H1 (cell line): ENCODE data around the gene TBC1D22A. TPM values are rescaled to one million over a fixed set of nuclear protein-coding genes. Genes with fewer than 3 reads are reported as not detected.

Source experiments
- CREB1 ChIP-seq: IDR thresholded peaks from 2 replicates; pipeline ENCODE4 v1.6.1; 2012; ENCODE audit warnings: inconsistent platforms
- JUN ChIP-seq: IDR thresholded peaks from 2 replicates; pipeline ENCODE4 v1.6.1; 2011; ENCODE audit warnings: low read depth, mild to moderate bottlenecking, improper control_type of control experiment, low read length
- KDM4A ChIP-seq: IDR thresholded peaks from one replicate; pipeline ENCODE4 v1.7.1; 2012; ENCODE audit warnings: low read depth, mild to moderate bottlenecking, moderate library complexity, low read length, inconsistent platforms; ENCODE audit not compliant: severe bottlenecking
- KDM5A ChIP-seq: fragments of 200-600 bp; IDR thresholded peaks from 2 replicates; pipeline ENCODE4 v1.7.1; 2012; ENCODE audit warnings: mild to moderate bottlenecking, low read length, inconsistent platforms, mixed read lengths
- MAFK ChIP-seq: IDR thresholded peaks from 2 replicates; pipeline ENCODE4 v1.6.1; 2012; ENCODE audit warnings: low read depth, mild to moderate bottlenecking, improper control_type of control experiment, low read length
- POLR2A ChIP-seq, 2 experiments: IDR thresholded peaks; 1 replicate in 1 of 2; 2 replicates in 1 of 2; pipeline ENCODE4 v1.6.1; 2011; ENCODE audit warnings: low read depth in 2 of 2, low read length in 2 of 2, mild to moderate bottlenecking in 2 of 2; ENCODE audit errors: control extremely low read depth in 1 of 2
- RAD21 ChIP-seq, 2 experiments: IDR thresholded peaks in 1 of 2; conservative IDR thresholded peaks in 1 of 2; 2 replicates each; pipeline ENCODE4 v1.6.1; 2011; ENCODE audit warnings: low read depth in 2 of 2, low read length in 2 of 2, improper control_type of control experiment in 1 of 2, inconsistent platforms in 1 of 2, mild to moderate bottlenecking in 1 of 2, moderate library complexity in 1 of 2
- SIRT6 ChIP-seq: IDR thresholded peaks from one replicate; pipeline ENCODE4 v1.7.1; 2012; ENCODE audit warnings: low read length, inconsistent platforms
- SIX5 ChIP-seq: IDR thresholded peaks from 2 replicates; pipeline ENCODE4 v1.6.1; 2011; ENCODE audit warnings: mild to moderate bottlenecking, low read depth, low read length
- SP2 ChIP-seq: IDR thresholded peaks from 2 replicates; pipeline ENCODE4 v1.6.1; 2012; ENCODE audit warnings: mild to moderate bottlenecking, low read length, inconsistent platforms
- SRF ChIP-seq: IDR thresholded peaks from 2 replicates; pipeline ENCODE4 v1.6.1; 2011; ENCODE audit warnings: mild to moderate bottlenecking, low read depth, low read length, moderate library complexity
- TAF7 ChIP-seq: optimal IDR thresholded peaks from 2 replicates; pipeline ENCODE3; 2011; ENCODE audit warnings: low read depth, mild to moderate bottlenecking, inconsistent platforms, low read length, moderate library complexity, borderline replicate concordance
- TBP ChIP-seq: IDR thresholded peaks from 2 replicates; pipeline ENCODE4 v1.6.1; 2011; ENCODE audit warnings: low read depth, low read length, improper control_type of control experiment
- polyA plus RNA-seq, 7 experiments: library from polyadenylated mRNA; depleted of rRNA in 3 of 7; stranded (reverse) in 5 of 7; unstranded in 2 of 7; fragments of >200 nt in 5 of 7; fragments of 200-250 nt in 2 of 7; gene quantifications; 1 replicate in 5 of 7; 2 replicates in 1 of 7; 4 replicates in 1 of 7; pipeline versions ENCODE4 v1.2.1 to v1.2.3, GENCODE V29; 2011 to 2013; ENCODE audit warnings: missing spikeins in 2 of 7, mixed read lengths in 2 of 7
- total RNA-seq: library from RNA; stranded (reverse); fragmentation: NEBNext Ultra II Directional; extraction: Animal tissue kit (Norgen Biotek cat#: 25700); gene quantifications from 2 replicates; pipeline ENCODE4 v1.2.1, GENCODE V29; 2021
- TF ChIP-seq, protein P1 (sequence below): fragments of 300-600 bp; sonication (generic); IDR thresholded peaks from 2 replicates; pipeline ENCODE4 v1.7.1; 2012; ENCODE audit warnings: low read length, moderate library complexity, mild to moderate bottlenecking, inconsistent platforms; ENCODE audit not compliant: insufficient replicate concordance

TBC1D22A gene
- total and polyA plus RNA-seq, 2 of the 8 experiments (the other 6 are each of a cell fraction or from before 2014, with no cell fraction given): 11.9 to 18.4 TPM

DNA sequence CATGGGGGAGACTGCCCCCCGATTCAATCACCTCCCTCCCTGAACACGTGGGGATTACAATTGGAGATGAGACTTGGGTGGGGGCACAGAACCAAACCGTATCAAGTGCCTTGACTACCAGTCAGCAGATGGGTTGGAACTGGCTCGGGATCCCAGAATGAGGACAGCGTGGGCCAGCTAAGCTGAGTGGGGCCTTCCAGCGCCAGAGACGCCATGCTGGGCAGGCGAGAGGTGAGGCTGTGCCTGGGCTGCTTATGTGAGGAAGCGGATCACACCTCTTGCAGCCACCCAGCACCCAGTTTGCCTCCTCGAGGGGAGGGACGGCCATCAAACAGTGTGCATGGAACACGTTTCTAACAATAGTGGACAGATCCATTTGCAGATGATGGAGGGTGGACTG lies 195.1 kb downstream of the TBC1D22A start (continued):
- TF ChIP-seq, protein P1, sequence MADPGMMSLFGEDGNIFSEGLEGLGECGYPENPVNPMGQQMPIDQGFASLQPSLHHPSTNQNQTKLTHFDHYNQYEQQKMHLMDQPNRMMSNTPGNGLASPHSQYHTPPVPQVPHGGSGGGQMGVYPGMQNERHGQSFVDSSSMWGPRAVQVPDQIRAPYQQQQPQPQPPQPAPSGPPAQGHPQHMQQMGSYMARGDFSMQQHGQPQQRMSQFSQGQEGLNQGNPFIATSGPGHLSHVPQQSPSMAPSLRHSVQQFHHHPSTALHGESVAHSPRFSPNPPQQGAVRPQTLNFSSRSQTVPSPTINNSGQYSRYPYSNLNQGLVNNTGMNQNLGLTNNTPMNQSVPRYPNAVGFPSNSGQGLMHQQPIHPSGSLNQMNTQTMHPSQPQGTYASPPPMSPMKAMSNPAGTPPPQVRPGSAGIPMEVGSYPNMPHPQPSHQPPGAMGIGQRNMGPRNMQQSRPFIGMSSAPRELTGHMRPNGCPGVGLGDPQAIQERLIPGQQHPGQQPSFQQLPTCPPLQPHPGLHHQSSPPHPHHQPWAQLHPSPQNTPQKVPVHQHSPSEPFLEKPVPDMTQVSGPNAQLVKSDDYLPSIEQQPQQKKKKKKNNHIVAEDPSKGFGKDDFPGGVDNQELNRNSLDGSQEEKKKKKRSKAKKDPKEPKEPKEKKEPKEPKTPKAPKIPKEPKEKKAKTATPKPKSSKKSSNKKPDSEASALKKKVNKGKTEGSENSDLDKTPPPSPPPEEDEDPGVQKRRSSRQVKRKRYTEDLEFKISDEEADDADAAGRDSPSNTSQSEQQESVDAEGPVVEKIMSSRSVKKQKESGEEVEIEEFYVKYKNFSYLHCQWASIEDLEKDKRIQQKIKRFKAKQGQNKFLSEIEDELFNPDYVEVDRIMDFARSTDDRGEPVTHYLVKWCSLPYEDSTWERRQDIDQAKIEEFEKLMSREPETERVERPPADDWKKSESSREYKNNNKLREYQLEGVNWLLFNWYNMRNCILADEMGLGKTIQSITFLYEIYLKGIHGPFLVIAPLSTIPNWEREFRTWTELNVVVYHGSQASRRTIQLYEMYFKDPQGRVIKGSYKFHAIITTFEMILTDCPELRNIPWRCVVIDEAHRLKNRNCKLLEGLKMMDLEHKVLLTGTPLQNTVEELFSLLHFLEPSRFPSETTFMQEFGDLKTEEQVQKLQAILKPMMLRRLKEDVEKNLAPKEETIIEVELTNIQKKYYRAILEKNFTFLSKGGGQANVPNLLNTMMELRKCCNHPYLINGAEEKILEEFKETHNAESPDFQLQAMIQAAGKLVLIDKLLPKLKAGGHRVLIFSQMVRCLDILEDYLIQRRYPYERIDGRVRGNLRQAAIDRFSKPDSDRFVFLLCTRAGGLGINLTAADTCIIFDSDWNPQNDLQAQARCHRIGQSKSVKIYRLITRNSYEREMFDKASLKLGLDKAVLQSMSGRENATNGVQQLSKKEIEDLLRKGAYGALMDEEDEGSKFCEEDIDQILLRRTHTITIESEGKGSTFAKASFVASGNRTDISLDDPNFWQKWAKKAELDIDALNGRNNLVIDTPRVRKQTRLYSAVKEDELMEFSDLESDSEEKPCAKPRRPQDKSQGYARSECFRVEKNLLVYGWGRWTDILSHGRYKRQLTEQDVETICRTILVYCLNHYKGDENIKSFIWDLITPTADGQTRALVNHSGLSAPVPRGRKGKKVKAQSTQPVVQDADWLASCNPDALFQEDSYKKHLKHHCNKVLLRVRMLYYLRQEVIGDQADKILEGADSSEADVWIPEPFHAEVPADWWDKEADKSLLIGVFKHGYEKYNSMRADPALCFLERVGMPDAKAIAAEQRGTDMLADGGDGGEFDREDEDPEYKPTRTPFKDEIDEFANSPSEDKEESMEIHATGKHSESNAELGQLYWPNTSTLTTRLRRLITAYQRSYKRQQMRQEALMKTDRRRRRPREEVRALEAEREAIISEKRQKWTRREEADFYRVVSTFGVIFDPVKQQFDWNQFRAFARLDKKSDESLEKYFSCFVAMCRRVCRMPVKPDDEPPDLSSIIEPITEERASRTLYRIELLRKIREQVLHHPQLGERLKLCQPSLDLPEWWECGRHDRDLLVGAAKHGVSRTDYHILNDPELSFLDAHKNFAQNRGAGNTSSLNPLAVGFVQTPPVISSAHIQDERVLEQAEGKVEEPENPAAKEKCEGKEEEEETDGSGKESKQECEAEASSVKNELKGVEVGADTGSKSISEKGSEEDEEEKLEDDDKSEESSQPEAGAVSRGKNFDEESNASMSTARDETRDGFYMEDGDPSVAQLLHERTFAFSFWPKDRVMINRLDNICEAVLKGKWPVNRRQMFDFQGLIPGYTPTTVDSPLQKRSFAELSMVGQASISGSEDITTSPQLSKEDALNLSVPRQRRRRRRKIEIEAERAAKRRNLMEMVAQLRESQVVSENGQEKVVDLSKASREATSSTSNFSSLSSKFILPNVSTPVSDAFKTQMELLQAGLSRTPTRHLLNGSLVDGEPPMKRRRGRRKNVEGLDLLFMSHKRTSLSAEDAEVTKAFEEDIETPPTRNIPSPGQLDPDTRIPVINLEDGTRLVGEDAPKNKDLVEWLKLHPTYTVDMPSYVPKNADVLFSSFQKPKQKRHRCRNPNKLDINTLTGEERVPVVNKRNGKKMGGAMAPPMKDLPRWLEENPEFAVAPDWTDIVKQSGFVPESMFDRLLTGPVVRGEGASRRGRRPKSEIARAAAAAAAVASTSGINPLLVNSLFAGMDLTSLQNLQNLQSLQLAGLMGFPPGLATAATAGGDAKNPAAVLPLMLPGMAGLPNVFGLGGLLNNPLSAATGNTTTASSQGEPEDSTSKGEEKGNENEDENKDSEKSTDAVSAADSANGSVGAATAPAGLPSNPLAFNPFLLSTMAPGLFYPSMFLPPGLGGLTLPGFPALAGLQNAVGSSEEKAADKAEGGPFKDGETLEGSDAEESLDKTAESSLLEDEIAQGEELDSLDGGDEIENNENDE: no peak
- TF ChIP-seq CREB1 (no peak), SRF (no peak), SIRT6 (no peak), SIX5 (no peak), POLR2A (IDR thresholded peaks at IDR 0.05; ENCODE audit: control extremely low read depth in 1 of 2, low read depth in 2 of 2, low read length in 2 of 2) (no peak), TBP (no peak), KDM4A (no peak), MAFK (no peak), RAD21 (IDR thresholded peaks at IDR 0.05 in 1 of 2, conservative IDR thresholded peaks at IDR 0.05 in 1 of 2; ENCODE audit: low read depth in 2 of 2, low read length in 2 of 2) (no peak), KDM5A (no peak), SP2 (no peak), TAF7 (no peak), JUN (no peak)
